Measurements from ENCODE around the gene RGS19. TPM values are rescaled to one million over a fixed set of nuclear protein-coding genes. Genes with fewer than 3 reads are reported as not detected.

RGS19 gene
- total RNA-seq, 1 experiment from 2014 or later: 17.2 TPM

DNA sequence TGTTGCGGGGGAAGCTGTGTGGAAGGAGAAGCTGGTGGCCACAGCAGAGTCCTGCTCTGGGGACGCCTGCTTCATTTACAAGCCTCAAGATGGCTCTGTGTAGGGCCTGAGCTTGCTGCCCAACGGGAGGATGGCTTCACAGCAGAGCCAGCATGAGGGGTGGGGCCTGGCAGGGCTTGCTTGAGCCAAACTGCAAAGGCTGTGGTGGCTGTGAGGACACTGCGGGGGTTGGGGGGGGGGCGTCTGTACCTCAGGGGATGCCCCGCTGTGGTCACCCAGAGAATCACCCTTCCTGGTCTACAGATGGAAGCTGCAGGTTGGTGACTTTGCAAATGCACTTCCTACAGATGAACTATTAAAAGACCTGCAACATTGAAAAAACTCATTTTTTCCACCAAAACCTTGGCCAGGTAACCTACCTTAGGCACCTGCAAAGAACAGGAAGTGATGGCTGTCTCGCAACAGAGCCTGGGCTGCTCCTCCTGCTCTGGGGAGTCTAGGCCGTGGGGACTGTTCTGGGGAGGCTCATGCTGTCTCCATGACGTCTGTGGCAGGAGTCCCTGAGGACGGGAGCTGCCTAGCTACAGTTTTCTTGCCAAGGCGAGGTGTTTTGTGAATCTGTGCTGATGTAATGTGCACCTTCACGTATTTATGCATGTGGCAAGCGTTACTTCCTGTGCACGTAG is 20.7 kb upstream of the RGS19 start:
- peaks cover 5% of the 10 kb centered on the region for H3K9me3 Mint-ChIP-seq (ENCODE audit: low read depth, unreplicated experiment)
- peaks cover 98% of the 10 kb centered on the region for H3K27me3 Mint-ChIP-seq (ENCODE audit: unreplicated experiment)
- CTCF ChIA-PET: interaction anchor here (0.6 kb wide), 1 partner anchor 23 kb away, joined by 5 read pairs; no protein-coding TSS in a partner anchor
- intact Hi-C loops (cut with micrococcal nuclease; ENCODE audit: unreplicated experiment): no loop called here
- no peaks in the 10 kb centered on the region for H3K4me1 Mint-ChIP-seq (ENCODE audit: low read depth, unreplicated experiment)
- no peaks in the 10 kb centered on the region for H3K36me3 Mint-ChIP-seq (ENCODE audit: insufficient read depth, unreplicated experiment)
- no peak for DNase-seq
- no peak overlapping the region for H3K4me3 Mint-ChIP-seq (ENCODE audit: low read depth, unreplicated experiment)
- H3K27ac Mint-ChIP-seq (ENCODE audit: unreplicated experiment): no peak overlapping the region
- no TSS peak for BruUV-seq (replicated peaks)
- TF ChIP-seq, protein P1, sequence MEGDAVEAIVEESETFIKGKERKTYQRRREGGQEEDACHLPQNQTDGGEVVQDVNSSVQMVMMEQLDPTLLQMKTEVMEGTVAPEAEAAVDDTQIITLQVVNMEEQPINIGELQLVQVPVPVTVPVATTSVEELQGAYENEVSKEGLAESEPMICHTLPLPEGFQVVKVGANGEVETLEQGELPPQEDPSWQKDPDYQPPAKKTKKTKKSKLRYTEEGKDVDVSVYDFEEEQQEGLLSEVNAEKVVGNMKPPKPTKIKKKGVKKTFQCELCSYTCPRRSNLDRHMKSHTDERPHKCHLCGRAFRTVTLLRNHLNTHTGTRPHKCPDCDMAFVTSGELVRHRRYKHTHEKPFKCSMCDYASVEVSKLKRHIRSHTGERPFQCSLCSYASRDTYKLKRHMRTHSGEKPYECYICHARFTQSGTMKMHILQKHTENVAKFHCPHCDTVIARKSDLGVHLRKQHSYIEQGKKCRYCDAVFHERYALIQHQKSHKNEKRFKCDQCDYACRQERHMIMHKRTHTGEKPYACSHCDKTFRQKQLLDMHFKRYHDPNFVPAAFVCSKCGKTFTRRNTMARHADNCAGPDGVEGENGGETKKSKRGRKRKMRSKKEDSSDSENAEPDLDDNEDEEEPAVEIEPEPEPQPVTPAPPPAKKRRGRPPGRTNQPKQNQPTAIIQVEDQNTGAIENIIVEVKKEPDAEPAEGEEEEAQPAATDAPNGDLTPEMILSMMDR (IDR thresholded peaks at IDR 0.05; ENCODE audit: unreplicated experiment): no peak

DNA sequence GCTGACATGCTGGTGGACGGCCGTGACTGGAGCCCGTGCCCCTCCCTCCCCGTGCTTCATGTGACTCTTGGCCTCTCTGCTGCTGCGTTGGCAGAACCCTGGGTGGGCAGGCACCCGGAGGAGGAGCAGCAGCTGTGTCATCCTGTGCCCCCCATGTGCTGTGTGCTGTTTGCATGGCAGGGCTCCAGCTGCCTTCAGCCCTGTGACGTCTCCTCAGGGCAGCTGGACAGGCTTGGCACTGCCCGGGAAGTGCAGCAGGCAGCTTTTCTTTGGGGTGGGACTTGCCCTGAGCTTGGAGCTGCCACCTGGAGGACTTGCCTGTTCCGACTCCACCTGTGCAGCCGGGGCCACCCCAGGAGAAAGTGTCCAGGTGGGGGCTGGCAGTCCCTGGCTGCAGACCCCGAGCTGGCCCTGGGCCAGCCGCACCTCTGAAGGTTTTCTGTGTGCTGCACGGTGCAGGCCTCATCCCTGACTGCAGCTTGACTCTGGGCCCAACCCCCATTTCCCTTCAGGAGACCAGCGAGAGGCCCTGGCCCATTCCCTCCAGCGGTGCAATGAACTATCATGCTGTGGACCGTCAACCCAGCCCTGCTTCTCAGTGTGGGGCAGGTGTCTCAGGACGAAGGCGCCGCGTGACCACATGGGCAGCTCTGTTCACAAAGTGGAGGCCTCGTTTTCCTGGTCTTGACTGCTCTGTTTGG is 19.9 kb upstream of the RGS19 start:
- no peak overlapping the region for H3K4me3 Mint-ChIP-seq (ENCODE audit: low read depth, unreplicated experiment)
- peaks cover 90% of the 10 kb centered on the region for H3K27me3 Mint-ChIP-seq (ENCODE audit: unreplicated experiment)
- DNase-seq: no peak
- TF ChIP-seq, protein P1 (IDR thresholded peaks at IDR 0.05; ENCODE audit: unreplicated experiment): no peak
- intact Hi-C loops (cut with micrococcal nuclease; ENCODE audit: unreplicated experiment): no loop called here
- H3K4me1 Mint-ChIP-seq (ENCODE audit: low read depth, unreplicated experiment): no peaks in the 10 kb centered on the region
- H3K9me3 Mint-ChIP-seq (ENCODE audit: low read depth, unreplicated experiment): peaks cover 5% of the 10 kb centered on the region
- H3K36me3 Mint-ChIP-seq (ENCODE audit: insufficient read depth, unreplicated experiment): no peaks in the 10 kb centered on the region
- H3K27ac Mint-ChIP-seq (ENCODE audit: unreplicated experiment): no peak overlapping the region
- CTCF ChIA-PET: interaction anchor here (0.6 to 0.8 kb wide), 3 partner anchors 16 to 45 kb away, joined by 3 to 5 read pairs (median 5); no protein-coding TSS in a partner anchor
- BruUV-seq (replicated peaks): no TSS peak

DNA sequence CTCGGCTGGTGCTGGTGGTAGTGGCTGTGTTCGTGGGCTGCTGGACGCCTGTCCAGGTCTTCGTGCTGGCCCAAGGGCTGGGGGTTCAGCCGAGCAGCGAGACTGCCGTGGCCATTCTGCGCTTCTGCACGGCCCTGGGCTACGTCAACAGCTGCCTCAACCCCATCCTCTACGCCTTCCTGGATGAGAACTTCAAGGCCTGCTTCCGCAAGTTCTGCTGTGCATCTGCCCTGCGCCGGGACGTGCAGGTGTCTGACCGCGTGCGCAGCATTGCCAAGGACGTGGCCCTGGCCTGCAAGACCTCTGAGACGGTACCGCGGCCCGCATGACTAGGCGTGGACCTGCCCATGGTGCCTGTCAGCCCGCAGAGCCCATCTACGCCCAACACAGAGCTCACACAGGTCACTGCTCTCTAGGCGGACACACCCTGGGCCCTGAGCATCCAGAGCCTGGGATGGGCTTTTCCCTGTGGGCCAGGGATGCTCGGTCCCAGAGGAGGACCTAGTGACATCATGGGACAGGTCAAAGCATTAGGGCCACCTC is 19.2 kb upstream of the RGS19 start:
- Mint-ChIP-seq H3K4me1 (ENCODE audit: low read depth, unreplicated experiment) (no peaks in the 10 kb centered on the region), H3K36me3 (ENCODE audit: insufficient read depth, unreplicated experiment) (no peaks in the 10 kb centered on the region), H3K9me3 (ENCODE audit: low read depth, unreplicated experiment) (peaks cover 5% of the 10 kb centered on the region), H3K4me3 (ENCODE audit: low read depth, unreplicated experiment) (no peak overlapping the region), H3K27ac (ENCODE audit: unreplicated experiment) (no peak overlapping the region), H3K27me3 (ENCODE audit: unreplicated experiment) (peaks cover 83% of the 10 kb centered on the region)
- no TSS peak for BruUV-seq (replicated peaks)
- no peak for DNase-seq
- intact Hi-C loops (cut with micrococcal nuclease; ENCODE audit: unreplicated experiment): no loop called here
- TF ChIP-seq, protein P1 (IDR thresholded peaks at IDR 0.05; ENCODE audit: unreplicated experiment): no peak
- CTCF ChIA-PET: interaction anchor here (0.8 kb wide), 1 partner anchor 44 kb away, joined by 5 read pairs; no protein-coding TSS in a partner anchor

DNA sequence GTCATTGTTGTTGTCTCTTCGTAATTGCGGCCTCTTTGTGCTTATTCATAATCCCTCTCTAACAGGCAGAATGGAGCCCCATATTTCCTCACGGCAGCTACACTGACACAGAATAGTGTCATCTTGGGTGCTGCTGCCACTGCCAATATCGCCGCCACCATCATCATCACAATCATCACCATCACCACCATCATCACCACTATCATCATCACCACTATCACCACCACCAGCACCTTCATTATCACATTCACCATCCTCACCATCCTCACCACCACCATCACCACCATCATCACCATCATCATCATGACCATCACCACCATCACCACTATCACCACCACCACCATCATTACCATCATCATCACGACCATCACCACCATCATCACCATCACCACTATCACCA is 17.2 kb upstream of the RGS19 start:
- DNase-seq: no peak
- Mint-ChIP-seq H3K4me1 (ENCODE audit: low read depth, unreplicated experiment) (peaks cover 10% of the 10 kb centered on the region), H3K9me3 (ENCODE audit: low read depth, unreplicated experiment) (peaks cover 5% of the 10 kb centered on the region), H3K27ac (ENCODE audit: unreplicated experiment) (no peak overlapping the region), H3K27me3 (ENCODE audit: unreplicated experiment) (peaks cover 80% of the 10 kb centered on the region), H3K4me3 (ENCODE audit: low read depth, unreplicated experiment) (no peak overlapping the region), H3K36me3 (ENCODE audit: insufficient read depth, unreplicated experiment) (no peaks in the 10 kb centered on the region)
- intact Hi-C loops (cut with micrococcal nuclease; ENCODE audit: unreplicated experiment): no loop called here
- TF ChIP-seq, protein P1 (IDR thresholded peaks at IDR 0.05; ENCODE audit: unreplicated experiment): no peak
- CTCF ChIA-PET: no interaction called here
- no TSS peak for BruUV-seq (replicated peaks)
